Measurements from ENCODE around the gene ZNF804B. TPM values are rescaled to one million over a fixed set of nuclear protein-coding genes. Genes with fewer than 3 reads are reported as not detected.

The ZNF804B gene
- total RNA-seq, 2 experiments from 2014 or later, result not detected

DNA sequence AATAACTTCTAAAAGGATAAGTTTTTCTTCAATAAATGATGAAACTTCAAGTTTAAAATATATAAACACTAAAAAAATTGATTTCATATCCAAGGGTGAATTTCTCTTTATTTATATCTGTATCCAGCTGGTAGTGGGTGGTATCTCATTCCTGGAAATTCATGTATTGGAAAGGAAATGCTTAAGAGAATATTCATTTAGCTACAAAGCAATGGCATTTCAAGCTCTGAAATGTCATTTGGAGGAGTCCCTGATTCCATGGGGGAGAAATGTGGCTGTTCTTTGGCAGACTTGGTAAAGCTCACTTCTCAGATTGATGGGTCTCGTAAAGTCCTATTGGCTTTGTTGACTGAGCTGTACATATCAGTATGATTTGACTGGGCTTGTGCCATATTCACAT is 192.3 kb downstream of the ZNF804B start:
- POLR2A ChIA-PET, result no interaction called here
- H3K4me1 Mint-ChIP-seq, result no peaks in the 10 kb centered on the region
- no peak overlapping the region for H3K4me3 Mint-ChIP-seq
- H3K27me3 Mint-ChIP-seq, result no peaks in the 10 kb centered on the region
- peaks cover 2% of the 10 kb centered on the region for H3K9me3 Mint-ChIP-seq
- ATAC-seq (ENCODE audit: low read depth) (no peak), DNase-seq (no peak)
- no peaks in the 10 kb centered on the region for H3K36me3 Mint-ChIP-seq
- no peak overlapping the region for H3K27ac Mint-ChIP-seq

DNA sequence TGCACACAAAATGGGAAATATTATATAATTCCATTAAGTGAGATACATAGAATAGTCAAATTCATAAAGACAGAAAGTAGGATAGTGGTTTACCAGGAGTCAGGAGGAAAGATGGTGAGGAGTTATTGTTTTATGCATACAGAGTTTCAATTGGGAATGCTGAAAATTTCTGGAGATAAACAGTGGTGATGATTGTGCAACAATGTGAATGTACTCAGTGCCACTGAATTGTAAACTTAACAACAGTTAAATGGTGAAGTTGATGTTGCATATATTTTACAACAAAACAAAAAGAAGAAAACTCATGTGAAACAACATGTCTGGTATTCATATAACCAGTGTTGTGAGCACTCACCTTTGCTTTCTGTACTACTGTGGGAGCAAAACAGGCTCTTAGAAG is 204.9 kb downstream of the ZNF804B start:
- Mint-ChIP-seq H3K27ac (no peak overlapping the region), H3K4me3 (no peak overlapping the region), H3K9me3 (no peaks in the 10 kb centered on the region), H3K27me3 (no peaks in the 10 kb centered on the region), H3K4me1 (no peaks in the 10 kb centered on the region), H3K36me3 (no peaks in the 10 kb centered on the region)
- POLR2A ChIA-PET, result no interaction called here
- no peak for DNase-seq
- no peak for ATAC-seq (ENCODE audit: low read depth)

DNA sequence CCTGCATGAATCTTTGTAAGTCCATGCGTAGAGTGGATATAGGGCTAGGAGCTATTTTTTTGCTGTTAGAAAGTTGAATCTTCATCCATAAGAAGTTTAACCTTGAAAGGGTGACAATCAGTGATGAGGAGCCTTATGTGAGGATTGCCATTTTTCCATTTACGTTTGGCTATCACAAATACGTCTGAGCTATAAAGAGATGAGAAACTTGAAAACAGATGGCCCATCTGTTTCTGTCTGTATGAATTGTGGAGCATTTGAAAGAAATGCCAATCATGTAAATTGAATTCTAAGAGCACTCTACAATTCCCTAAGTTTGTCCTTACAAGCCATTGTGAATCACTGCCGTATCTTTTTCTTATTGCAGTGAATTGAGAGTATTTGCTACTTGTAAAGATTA is 205.9 kb downstream of the ZNF804B start:
- Mint-ChIP-seq H3K4me1 (no peaks in the 10 kb centered on the region), H3K4me3 (no peak overlapping the region), H3K9me3 (no peaks in the 10 kb centered on the region), H3K27me3 (no peaks in the 10 kb centered on the region), H3K27ac (no peak overlapping the region), H3K36me3 (no peaks in the 10 kb centered on the region)
- ATAC-seq (ENCODE audit: low read depth) (no peak), DNase-seq (no peak)
- POLR2A ChIA-PET, result no interaction called here

DNA sequence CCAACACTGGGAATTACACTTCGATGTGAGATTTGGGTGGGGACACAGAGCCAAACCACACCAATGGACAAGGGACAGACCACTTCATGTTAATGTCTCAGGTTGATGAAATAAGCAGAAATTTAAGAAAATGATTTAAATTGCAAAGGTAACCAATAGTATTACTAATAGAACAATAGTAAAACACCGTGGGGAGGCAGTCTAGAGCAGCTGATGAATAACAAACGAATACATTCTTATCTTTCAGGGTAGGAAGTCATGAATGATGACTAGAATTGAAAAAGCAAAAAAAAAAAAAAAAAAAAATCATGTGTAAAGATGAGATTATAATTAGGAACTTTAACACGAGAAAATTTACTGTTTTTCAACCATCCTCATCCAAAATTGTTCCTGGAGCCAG is 207.9 kb downstream of the ZNF804B start:
- no peak overlapping the region for H3K27ac Mint-ChIP-seq
- DNase-seq, result no peak
- H3K4me1 Mint-ChIP-seq, result no peaks in the 10 kb centered on the region
- POLR2A ChIA-PET, result no interaction called here
- no peaks in the 10 kb centered on the region for H3K9me3 Mint-ChIP-seq
- H3K36me3 Mint-ChIP-seq, result no peaks in the 10 kb centered on the region
- no peak overlapping the region for H3K4me3 Mint-ChIP-seq
- ATAC-seq (ENCODE audit: low read depth), result no peak
- H3K27me3 Mint-ChIP-seq, result no peaks in the 10 kb centered on the region

DNA sequence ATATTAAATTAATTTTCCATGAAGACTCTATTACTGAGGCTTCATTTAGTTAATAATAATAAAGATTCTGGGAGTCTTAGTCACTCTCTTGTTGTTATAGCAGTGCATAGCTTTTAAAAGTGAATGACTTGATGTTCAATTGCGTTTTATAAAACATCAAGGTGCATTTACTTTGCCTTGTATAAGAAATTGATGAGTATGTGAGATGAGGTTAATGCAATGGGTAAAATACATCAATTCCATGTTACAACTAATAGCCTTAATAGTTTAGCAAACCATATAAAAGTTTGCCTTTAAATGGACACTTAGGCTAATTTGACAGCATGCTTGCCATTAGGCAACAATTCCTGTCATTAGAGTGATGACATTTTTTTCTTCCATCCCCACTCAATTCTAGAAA is 209.7 kb downstream of the ZNF804B start:
- no peak for DNase-seq
- POLR2A ChIA-PET, result no interaction called here
- ATAC-seq (ENCODE audit: low read depth), result no peak
- H3K9me3 Mint-ChIP-seq, result no peaks in the 10 kb centered on the region
- no peak overlapping the region for H3K4me3 Mint-ChIP-seq
- H3K27ac Mint-ChIP-seq, result no peak overlapping the region
- no peaks in the 10 kb centered on the region for H3K27me3 Mint-ChIP-seq
- H3K4me1 Mint-ChIP-seq, result no peaks in the 10 kb centered on the region
- H3K36me3 Mint-ChIP-seq, result no peaks in the 10 kb centered on the region

DNA sequence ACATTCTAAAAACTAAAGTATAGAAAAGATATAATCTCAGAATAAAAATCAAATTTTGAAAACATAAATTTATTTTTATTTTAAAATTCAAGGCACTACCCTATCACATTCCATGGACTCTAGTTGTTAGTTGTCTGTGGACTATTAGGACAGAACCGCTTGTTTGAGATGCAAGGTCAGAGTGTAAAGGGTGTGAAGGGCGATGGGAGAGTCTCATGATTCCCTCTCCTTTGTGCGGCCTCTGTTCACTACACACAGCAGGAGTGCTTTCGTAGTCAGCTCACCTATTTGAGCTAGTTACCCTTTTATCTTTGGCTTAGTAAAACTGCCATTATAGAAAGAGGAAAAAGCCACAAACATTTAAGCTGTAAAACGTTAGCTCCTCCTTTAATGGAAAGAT is 225.8 kb downstream of the ZNF804B start:
- Mint-ChIP-seq H3K27ac (no peak overlapping the region), H3K4me1 (no peaks in the 10 kb centered on the region), H3K27me3 (peaks cover 6% of the 10 kb centered on the region), H3K36me3 (no peaks in the 10 kb centered on the region), H3K4me3 (no peak overlapping the region), H3K9me3 (no peaks in the 10 kb centered on the region)
- POLR2A ChIA-PET, result no interaction called here
- DNase-seq, result no peak
- no peak for ATAC-seq (ENCODE audit: low read depth)

DNA sequence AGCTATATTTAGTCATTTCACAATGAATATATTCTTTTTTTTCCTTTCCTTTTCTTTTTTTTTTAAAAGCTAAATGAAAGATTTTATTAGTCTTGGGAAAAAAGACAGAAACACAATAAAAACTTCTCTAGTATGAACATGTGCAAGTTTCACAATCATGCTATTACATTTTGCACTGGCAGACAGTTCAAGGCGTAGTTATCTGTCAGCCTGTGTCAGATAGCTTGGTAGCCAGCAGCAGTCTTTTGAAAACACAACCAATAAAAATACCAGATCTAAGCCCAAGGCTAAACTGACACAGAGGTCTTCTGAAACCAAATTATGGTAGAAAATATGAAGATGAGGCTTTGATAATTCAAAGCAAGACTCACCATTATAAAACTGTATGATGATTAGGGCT is 241.8 kb downstream of the ZNF804B start:
- ATAC-seq (ENCODE audit: low read depth) (no peak), DNase-seq (no peak)
- POLR2A ChIA-PET, result no interaction called here

DNA sequence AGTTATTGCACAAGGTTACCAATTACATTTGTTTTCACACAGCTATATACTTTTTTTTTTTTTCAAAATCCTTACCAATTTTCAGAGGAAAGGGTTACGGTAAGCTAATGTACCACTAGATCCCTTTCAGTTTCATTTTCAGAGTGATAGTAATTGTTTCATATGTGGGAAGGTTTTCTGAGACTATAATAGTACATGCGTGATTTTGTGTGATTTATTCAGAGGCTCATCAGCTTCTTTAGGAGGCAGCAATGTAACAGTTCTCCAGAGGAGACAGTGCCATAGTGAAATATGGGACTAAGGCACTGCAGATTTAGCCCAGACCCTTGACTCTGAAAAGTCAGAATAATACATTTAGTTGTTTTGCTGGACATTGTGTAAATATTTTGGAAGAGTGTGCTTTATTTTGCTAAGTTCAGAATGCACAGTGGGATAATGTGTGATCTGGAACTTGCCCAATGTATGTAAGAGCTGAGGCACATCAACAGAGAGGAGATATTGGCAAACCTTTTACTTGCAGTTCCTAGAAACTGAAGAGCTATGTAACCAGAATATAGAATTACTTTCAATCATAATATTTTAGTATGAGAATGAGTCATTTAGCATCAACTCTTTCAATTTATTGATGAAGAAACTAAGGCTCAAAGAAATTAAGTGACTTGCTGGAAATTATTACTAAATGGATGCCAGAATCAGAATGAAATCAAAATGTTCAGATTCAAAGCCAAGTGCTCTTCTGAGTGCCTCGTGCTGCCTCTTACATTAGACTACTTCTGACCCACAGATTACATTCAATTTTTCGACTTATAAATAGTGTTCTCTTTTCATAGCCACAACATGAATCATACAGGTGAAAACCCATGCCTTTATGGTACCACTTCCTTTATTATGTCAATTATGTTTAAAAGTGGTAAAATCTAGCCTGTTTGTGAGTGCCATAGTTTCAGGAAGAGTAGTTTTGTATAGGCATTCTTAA is 243.8 kb downstream of the ZNF804B start:
- peaks cover 3% of the 10 kb centered on the region for H3K27me3 Mint-ChIP-seq
- DNase-seq (no peak), ATAC-seq (ENCODE audit: low read depth) (peak; percentile 86)
- peak overlapping the region; percentile 77 for H3K4me3 Mint-ChIP-seq
- peaks cover 2% of the 10 kb centered on the region for H3K36me3 Mint-ChIP-seq
- peaks cover 2% of the 10 kb centered on the region for H3K9me3 Mint-ChIP-seq
- POLR2A ChIA-PET, result no interaction called here
- H3K27ac Mint-ChIP-seq, result peak overlapping the region; percentile 87
- H3K4me1 Mint-ChIP-seq, result peaks cover 12% of the 10 kb centered on the region

More for the DNA sequence above, 241.8 kb downstream of the ZNF804B start:
- peaks cover 2% of the 10 kb centered on the region for H3K9me3 Mint-ChIP-seq
- peaks cover 2% of the 10 kb centered on the region for H3K36me3 Mint-ChIP-seq
- H3K4me3 Mint-ChIP-seq, result no peak overlapping the region
- peaks cover 10% of the 10 kb centered on the region for H3K27me3 Mint-ChIP-seq
- peaks cover 12% of the 10 kb centered on the region for H3K4me1 Mint-ChIP-seq
- H3K27ac Mint-ChIP-seq, result no peak overlapping the region

DNA sequence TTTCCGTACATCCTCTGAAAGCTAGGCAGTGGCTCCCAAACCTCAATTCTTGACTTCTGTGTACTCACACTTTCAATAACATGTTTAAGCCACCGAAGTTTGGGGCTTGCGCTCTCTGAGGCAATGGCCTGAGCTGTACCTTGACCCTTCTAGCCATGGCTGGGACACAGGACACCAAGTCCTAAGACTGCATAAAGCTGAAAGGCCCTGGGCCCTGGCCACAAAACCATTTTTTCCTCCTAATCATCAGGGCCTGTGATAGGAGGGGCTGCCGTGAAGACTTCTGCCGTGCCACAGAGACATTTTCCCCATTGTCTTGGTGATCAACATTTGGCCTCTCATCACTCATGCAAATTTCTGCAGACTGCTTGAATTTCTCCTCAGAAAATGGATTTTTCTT is 252.5 kb downstream of the ZNF804B start:
- no peaks in the 10 kb centered on the region for H3K36me3 Mint-ChIP-seq

DNA sequence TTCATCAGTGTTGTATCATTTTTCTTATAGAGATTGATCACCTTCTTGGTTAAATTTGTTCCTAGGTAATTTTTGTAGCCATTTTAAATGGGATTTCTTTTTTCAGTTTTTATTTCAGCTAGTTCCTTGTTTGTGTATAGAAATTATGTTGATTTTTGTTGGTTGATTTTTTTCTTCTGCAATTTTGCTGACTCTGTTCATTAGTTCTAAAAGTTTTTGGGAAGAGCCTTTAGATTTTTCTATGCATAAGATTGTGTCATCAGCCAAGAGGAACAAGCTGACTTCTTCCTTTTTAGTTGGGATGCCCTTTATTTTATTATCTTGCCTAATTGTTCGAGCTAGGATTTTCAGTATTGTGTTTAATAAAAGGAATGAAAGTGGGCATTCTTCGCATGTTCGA is 258.2 kb downstream of the ZNF804B start:
- no peak overlapping the region for H3K4me3 Mint-ChIP-seq
- no peaks in the 10 kb centered on the region for H3K27me3 Mint-ChIP-seq
- no peak for ATAC-seq (ENCODE audit: low read depth)
- no peaks in the 10 kb centered on the region for H3K4me1 Mint-ChIP-seq
- H3K27ac Mint-ChIP-seq, result no peak overlapping the region
- peaks cover 4% of the 10 kb centered on the region for H3K9me3 Mint-ChIP-seq
- POLR2A ChIA-PET, result no interaction called here
- no peaks in the 10 kb centered on the region for H3K36me3 Mint-ChIP-seq
- DNase-seq, result no peak

More for the DNA sequence above, 252.5 kb downstream of the ZNF804B start:
- no peaks in the 10 kb centered on the region for H3K27me3 Mint-ChIP-seq
- H3K4me1 Mint-ChIP-seq, result peaks cover 4% of the 10 kb centered on the region
- DNase-seq (no peak), ATAC-seq (ENCODE audit: low read depth) (no peak)
- POLR2A ChIA-PET, result no interaction called here
- H3K9me3 Mint-ChIP-seq, result peaks cover 4% of the 10 kb centered on the region
- H3K4me3 Mint-ChIP-seq, result no peak overlapping the region
- no peak overlapping the region for H3K27ac Mint-ChIP-seq

DNA sequence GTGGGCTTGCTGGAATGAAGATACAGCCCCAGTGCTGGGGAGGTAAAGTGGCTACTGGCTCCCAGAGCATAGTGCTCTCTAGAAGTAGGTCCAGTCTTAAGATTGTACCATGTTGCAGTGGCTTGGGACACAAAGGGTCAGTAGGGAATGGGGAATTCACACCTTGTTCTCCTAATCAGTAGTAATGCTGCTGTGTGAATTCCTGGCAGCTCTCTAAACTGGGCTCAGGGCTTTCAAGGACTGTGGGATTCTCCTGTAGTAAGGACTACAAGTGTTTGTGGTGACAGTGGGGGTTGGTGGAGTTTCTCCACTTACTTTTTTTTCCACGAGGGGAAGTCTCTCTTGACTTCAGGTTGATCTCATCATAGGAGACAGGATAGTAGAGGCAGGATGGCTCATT is 262.2 kb downstream of the ZNF804B start:
- no peaks in the 10 kb centered on the region for H3K36me3 Mint-ChIP-seq
- ATAC-seq (ENCODE audit: low read depth) (no peak), DNase-seq (no peak)
- H3K4me1 Mint-ChIP-seq, result no peaks in the 10 kb centered on the region
- H3K9me3 Mint-ChIP-seq, result peaks cover 1% of the 10 kb centered on the region
- POLR2A ChIA-PET, result no interaction called here
- no peaks in the 10 kb centered on the region for H3K27me3 Mint-ChIP-seq
- H3K4me3 Mint-ChIP-seq, result no peak overlapping the region
- H3K27ac Mint-ChIP-seq, result no peak overlapping the region

DNA sequence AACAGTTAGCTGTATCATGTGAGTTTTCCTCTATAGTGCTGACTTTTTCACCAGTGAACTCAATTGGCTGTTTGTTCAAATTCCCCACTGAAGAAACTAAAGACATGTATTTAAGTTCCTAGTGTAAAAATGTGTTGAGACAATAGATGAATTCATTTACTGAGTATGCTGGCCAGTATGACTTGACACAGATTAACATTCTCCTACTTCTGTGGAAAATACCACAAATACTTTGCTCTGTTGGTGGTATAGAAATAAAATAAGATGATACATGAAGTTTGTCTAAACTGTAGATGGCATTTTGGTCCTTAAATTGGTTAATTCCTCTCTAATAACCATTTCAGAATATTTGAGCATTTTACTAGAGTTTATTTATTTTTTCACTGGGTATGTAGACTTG is 263.7 kb downstream of the ZNF804B start:
- peaks cover 1% of the 10 kb centered on the region for H3K9me3 Mint-ChIP-seq
- no peak overlapping the region for H3K4me3 Mint-ChIP-seq
- no peaks in the 10 kb centered on the region for H3K4me1 Mint-ChIP-seq
- no peak overlapping the region for H3K27ac Mint-ChIP-seq
- POLR2A ChIA-PET, result no interaction called here
- ATAC-seq (ENCODE audit: low read depth) (no peak), DNase-seq (no peak)
- H3K36me3 Mint-ChIP-seq, result no peaks in the 10 kb centered on the region
- H3K27me3 Mint-ChIP-seq, result no peaks in the 10 kb centered on the region

DNA sequence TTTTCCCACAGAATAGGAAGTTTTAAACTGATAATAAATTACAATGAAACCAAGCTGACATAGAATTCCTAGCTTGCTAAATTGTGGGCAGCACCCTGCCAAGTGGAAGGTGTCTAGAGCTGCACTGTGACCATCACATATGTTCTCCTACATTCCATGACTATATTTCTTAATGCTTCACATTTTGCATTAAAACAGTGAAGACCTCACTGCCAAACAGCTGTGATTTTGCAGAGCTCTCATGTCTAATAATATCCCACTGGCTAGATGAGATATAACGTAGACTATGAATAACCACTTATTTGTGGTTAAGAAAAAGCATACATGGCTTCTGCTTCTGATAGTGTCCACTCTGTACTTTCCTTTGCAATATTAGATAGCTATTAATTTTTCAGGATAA is 264.4 kb downstream of the ZNF804B start:
- no peak for ATAC-seq (ENCODE audit: low read depth)
- Mint-ChIP-seq H3K27me3 (no peaks in the 10 kb centered on the region), H3K4me3 (no peak overlapping the region), H3K36me3 (no peaks in the 10 kb centered on the region), H3K4me1 (no peaks in the 10 kb centered on the region), H3K9me3 (peaks cover 1% of the 10 kb centered on the region), H3K27ac (no peak overlapping the region)
- POLR2A ChIA-PET, result no interaction called here
- no peak for DNase-seq

DNA sequence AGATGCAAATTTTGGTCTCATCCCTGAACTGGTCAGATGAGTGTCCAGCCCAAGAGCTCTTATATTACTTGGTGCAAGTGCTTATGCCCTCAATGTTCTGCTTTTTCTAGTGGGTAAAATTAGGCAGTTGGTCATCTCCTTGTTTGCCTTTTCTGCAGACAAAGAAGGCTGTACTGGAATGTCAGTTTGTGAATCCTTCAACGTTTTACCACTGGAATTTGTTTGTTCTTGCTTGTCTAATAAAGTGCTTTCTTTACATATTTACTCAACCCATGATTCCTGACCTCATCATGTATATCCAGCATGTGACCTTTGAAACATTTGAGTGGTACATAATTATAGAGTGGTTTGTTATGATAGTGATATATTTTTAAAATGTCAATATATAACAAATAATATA is 268.3 kb downstream of the ZNF804B start:
- ATAC-seq (ENCODE audit: low read depth) (no peak), DNase-seq (no peak)
- Mint-ChIP-seq H3K27ac (no peak overlapping the region), H3K4me1 (no peaks in the 10 kb centered on the region), H3K4me3 (no peak overlapping the region), H3K36me3 (no peaks in the 10 kb centered on the region), H3K27me3 (no peaks in the 10 kb centered on the region), H3K9me3 (no peaks in the 10 kb centered on the region)
- POLR2A ChIA-PET, result no interaction called here
